SK-N-SH treated with all-trans-retinoic acid at 6 μM for 48 hours (cell line): Measurements from ENCODE around the gene GRID1.

ENCODE experiments used
- ATAC-seq: fragments of 200-7000 bp; cut with Tn5 transposase; 3 replicates; pipeline ENCODE4 v1.9.1; 2020; ENCODE audit warnings: mild to moderate bottlenecking, moderate library complexity
- CREB5 ChIP-seq: fragments of 250-450 bp; sonication (Bioruptor Pico); IDR thresholded peaks from 2 replicates; pipeline ENCODE4 v1.5.1; 2020; ENCODE audit warnings: low read depth, mild to moderate bottlenecking, moderate library complexity
- CSDC2 ChIP-seq: fragments of 250-450 bp; sonication (Bioruptor Pico); IDR thresholded peaks from 2 replicates; pipeline ENCODE4 v1.5.0; 2020; ENCODE audit warnings: mild to moderate bottlenecking, moderate library complexity
- CSRNP3 ChIP-seq: fragments of 250-450 bp; sonication (Bioruptor Pico); IDR thresholded peaks from 2 replicates; pipeline ENCODE4 v1.5.1; 2021; ENCODE audit warnings: mild to moderate bottlenecking, moderate library complexity
- ESRRG ChIP-seq: fragments of 250-450 bp; sonication (Bioruptor Pico); IDR thresholded peaks from 2 replicates; pipeline ENCODE4 v1.6.1; 2021; ENCODE audit warnings: mild to moderate bottlenecking
- GLIS3 ChIP-seq: fragments of 250-450 bp; sonication (Bioruptor Pico); IDR thresholded peaks from 2 replicates; pipeline ENCODE4 v1.5.0; 2020; ENCODE audit warnings: mild to moderate bottlenecking, moderate library complexity
- ISL1 ChIP-seq: fragments of 250-450 bp; sonication (Bioruptor Pico); IDR thresholded peaks from 2 replicates; pipeline ENCODE4 v2.1.2; 2022; ENCODE audit warnings: mild to moderate bottlenecking, moderate library complexity
- OSR1 ChIP-seq: fragments of 250-450 bp; sonication (Bioruptor Pico); IDR thresholded peaks from 2 replicates; pipeline ENCODE4 v1.8.0; 2022; ENCODE audit warnings: moderate library complexity, mild to moderate bottlenecking, inconsistent platforms
- POU6F1 ChIP-seq: fragments of 250-450 bp; sonication (Bioruptor Pico); IDR thresholded peaks from 2 replicates; pipeline ENCODE4 v1.8.0; 2021; ENCODE audit warnings: low read depth, mild to moderate bottlenecking, moderate library complexity, borderline replicate concordance
- PPARA ChIP-seq: fragments of 250-450 bp; sonication (Bioruptor Pico); IDR thresholded peaks from 2 replicates; pipeline ENCODE4 v1.5.0; 2020; ENCODE audit warnings: mild to moderate bottlenecking, borderline replicate concordance
- RARB ChIP-seq: fragments of 250-450 bp; sonication (Bioruptor Pico); IDR thresholded peaks from 2 replicates; pipeline ENCODE4 v1.8.0; 2021; ENCODE audit warnings: mild to moderate bottlenecking, moderate library complexity
- SNAI2 ChIP-seq: fragments of 250-450 bp; sonication (Bioruptor Pico); IDR thresholded peaks from 2 replicates; pipeline ENCODE4 v1.5.0; 2020; ENCODE audit warnings: mild to moderate bottlenecking, moderate library complexity
- TCF4 ChIP-seq: fragments of 250-450 bp; sonication (Bioruptor Pico); IDR thresholded peaks from 2 replicates; pipeline ENCODE4 v1.8.0; 2021; ENCODE audit warnings: mild to moderate bottlenecking, moderate library complexity, borderline replicate concordance
- TOX ChIP-seq: fragments of 250-450 bp; sonication (Bioruptor Pico); IDR thresholded peaks from 2 replicates; pipeline ENCODE4 v1.8.0; 2021; ENCODE audit warnings: mild to moderate bottlenecking, moderate library complexity, borderline replicate concordance
- TSHZ2 ChIP-seq: fragments of 250-450 bp; sonication (Bioruptor Pico); IDR thresholded peaks from 2 replicates; pipeline ENCODE4 v1.5.0; 2020; ENCODE audit warnings: mild to moderate bottlenecking, moderate library complexity
- ZFP3 ChIP-seq: fragments of 250-450 bp; sonication (Bioruptor Pico); IDR thresholded peaks from 2 replicates; pipeline ENCODE4 v1.5.0; 2020; ENCODE audit warnings: mild to moderate bottlenecking, moderate library complexity
- ZFP30 ChIP-seq: fragments of 450-650 bp; formaldehyde crosslinking; IDR thresholded peaks from 2 replicates; pipeline ENCODE4 v1.5.0; 2022; ENCODE audit warnings: mild to moderate bottlenecking, moderate library complexity
- ZNF565 ChIP-seq: fragments of 450-650 bp; formaldehyde crosslinking; conservative IDR thresholded peaks from 2 replicates; pipeline ENCODE4 v1.5.0; 2020; ENCODE audit warnings: low read depth, mild to moderate bottlenecking, moderate library complexity
- ZNF70 ChIP-seq: fragments of 450-650 bp; formaldehyde crosslinking; IDR thresholded peaks from 2 replicates; pipeline ENCODE4 v1.5.0; 2020; ENCODE audit warnings: mild to moderate bottlenecking, moderate library complexity
- ZNF8 ChIP-seq: fragments of 450-650 bp; formaldehyde crosslinking; IDR thresholded peaks from 2 replicates; pipeline ENCODE4 v1.5.0; 2020; ENCODE audit warnings: mild to moderate bottlenecking, moderate library complexity
- TF ChIP-seq, protein P1 (sequence below): fragments of 250-450 bp; sonication (Bioruptor Pico); IDR thresholded peaks from 2 replicates; pipeline ENCODE4 v1.8.0; 2020; ENCODE audit warnings: mild to moderate bottlenecking, moderate library complexity, borderline replicate concordance

GRID1 gene

GRCh38 chr10:85661123-85661522 is 705.5 kb downstream of the GRID1 start:
- no peak for ATAC-seq
- TF ChIP-seq CSDC2 (CRISPR knock-in tag) (no peak), ISL1 (CRISPR knock-in tag) (no peak), POU6F1 (CRISPR knock-in tag) (no peak), CSRNP3 (no peak), TOX (CRISPR knock-in tag) (no peak), ZNF70 (CRISPR knock-in tag) (no peak), PPARA (CRISPR knock-in tag) (no peak), TSHZ2 (CRISPR knock-in tag) (no peak), RARB (CRISPR knock-in tag) (no peak)

DNA sequence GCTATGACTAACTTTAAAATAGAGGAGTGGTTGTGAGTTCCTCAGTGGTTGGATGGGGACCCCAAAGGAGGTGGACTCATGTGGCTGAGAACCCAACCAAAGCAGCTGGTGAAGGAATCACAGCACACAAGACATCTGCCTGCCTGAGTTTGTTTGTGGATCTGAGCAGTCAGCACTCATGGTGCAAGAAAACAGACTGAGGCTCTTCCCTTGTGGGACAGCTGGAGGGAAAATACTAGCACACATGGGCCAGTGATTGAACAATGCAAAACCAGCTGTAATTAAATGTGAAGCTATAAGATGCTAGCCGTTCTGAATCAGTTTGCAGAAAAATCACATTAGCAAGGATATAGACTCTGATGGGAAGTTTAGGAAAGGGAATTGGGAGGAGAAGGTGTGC is 707.3 kb downstream of the GRID1 start:
- no peak for ATAC-seq
- no peak for TF ChIP-seq RARB (CRISPR knock-in tag)
- no peak for TF ChIP-seq CREB5
- TF ChIP-seq TCF4 (CRISPR knock-in tag), result no peak
- no peak for TF ChIP-seq TOX (CRISPR knock-in tag)
- no peak for TF ChIP-seq ZNF70 (CRISPR knock-in tag)
- TF ChIP-seq ZFP3, result no peak
- no peak for TF ChIP-seq CSDC2 (CRISPR knock-in tag)
- TF ChIP-seq SNAI2 (CRISPR knock-in tag), result no peak
- no peak for TF ChIP-seq ZNF8 (CRISPR knock-in tag)
- no peak for TF ChIP-seq ZNF565 (CRISPR knock-in tag)
- TF ChIP-seq ISL1 (CRISPR knock-in tag), result no peak
- TF ChIP-seq ZFP30 (CRISPR knock-in tag), result no peak
- TF ChIP-seq ESRRG (CRISPR knock-in tag), result no peak
- no peak for TF ChIP-seq POU6F1 (CRISPR knock-in tag)
- TF ChIP-seq, all 23 proteins: peak for 0

GRCh38 chr10:85658518-85658917 is 708.1 kb downstream of the GRID1 start:
- no peak for TF ChIP-seq CREB5
- ATAC-seq, result no peak

DNA sequence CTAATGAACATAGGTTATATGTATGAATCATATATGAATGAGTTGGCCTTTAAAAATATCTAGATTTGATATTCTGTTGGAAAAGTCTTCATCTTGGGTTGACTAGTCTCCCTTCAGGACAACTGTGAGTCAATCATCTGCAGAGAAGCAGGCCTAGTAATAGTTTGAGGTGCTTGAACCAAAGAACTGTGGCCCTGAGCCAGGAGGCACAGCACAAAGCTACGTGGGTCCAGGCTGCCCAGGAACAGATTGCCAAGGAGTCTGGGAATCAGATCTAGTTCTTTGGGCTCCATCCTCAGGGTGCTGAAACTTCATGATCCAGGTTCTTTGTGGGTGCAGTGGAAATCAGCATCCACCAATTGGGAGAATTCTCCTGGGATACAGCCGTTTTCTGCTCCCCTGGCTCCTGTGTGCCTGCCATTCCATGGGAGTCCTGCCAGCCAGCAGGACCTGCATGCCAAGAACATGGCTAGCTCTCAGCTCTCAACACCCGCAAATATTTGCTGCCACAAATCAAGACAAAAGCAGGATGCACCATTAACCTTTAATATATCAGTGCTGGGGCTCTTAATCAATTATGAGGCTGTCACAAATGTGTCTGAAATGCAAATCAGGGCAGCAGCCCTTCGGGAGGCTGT is 709.0 kb downstream of the GRID1 start:
- no peak for TF ChIP-seq GLIS3 (CRISPR knock-in tag)
- TF ChIP-seq PPARA (CRISPR knock-in tag), result no peak
- no peak for TF ChIP-seq TOX (CRISPR knock-in tag)
- no peak for TF ChIP-seq OSR1 (CRISPR knock-in tag)
- no peak for TF ChIP-seq RARB (CRISPR knock-in tag)
- no peak for TF ChIP-seq ISL1 (CRISPR knock-in tag)
- TF ChIP-seq, protein P1, sequence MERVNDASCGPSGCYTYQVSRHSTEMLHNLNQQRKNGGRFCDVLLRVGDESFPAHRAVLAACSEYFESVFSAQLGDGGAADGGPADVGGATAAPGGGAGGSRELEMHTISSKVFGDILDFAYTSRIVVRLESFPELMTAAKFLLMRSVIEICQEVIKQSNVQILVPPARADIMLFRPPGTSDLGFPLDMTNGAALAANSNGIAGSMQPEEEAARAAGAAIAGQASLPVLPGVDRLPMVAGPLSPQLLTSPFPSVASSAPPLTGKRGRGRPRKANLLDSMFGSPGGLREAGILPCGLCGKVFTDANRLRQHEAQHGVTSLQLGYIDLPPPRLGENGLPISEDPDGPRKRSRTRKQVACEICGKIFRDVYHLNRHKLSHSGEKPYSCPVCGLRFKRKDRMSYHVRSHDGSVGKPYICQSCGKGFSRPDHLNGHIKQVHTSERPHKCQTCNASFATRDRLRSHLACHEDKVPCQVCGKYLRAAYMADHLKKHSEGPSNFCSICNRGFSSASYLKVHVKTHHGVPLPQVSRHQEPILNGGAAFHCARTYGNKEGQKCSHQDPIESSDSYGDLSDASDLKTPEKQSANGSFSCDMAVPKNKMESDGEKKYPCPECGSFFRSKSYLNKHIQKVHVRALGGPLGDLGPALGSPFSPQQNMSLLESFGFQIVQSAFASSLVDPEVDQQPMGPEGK (CRISPR knock-in tag), result no peak
- no peak for ATAC-seq
